Measurements from ENCODE around the gene ABCB1.
"Not testable (repeated sequence)": the region's sequence is repeated elsewhere in the genome, so short reads cannot be mapped to it uniquely, and the experiment has no call there.

ABCB1 gene

GRCh38 chr7:87473192-87473591, 127.5 kb downstream of the ABCB1 start:
- DNase-seq (ENCODE audit: low read depth, low spot score) = no peak

- DNase-seq (ENCODE audit: low read depth, low spot score) = no peak
Measured at GRCh38 chr7:87471473-87471872, 129.2 kb downstream of the ABCB1 start.

GRCh38 chr7:87469204-87469603, 131.5 kb downstream of the ABCB1 start:
- DNase-seq (ENCODE audit: low read depth, low spot score) = not testable (repeated sequence)

GRCh38 chr7:87465534-87465880, 135.2 kb downstream of the ABCB1 start:
- DNase-seq (ENCODE audit: low read depth, low spot score) = not testable (repeated sequence)

- not testable (repeated sequence) for DNase-seq (ENCODE audit: low read depth, low spot score)
Measured at GRCh38 chr7:87464830-87465533, 135.7 kb downstream of the ABCB1 start.

GRCh38 chr7:87463982-87464381, 136.7 kb downstream of the ABCB1 start:
- no peak for DNase-seq (ENCODE audit: low read depth, low spot score)

- DNase-seq (ENCODE audit: low read depth, low spot score) = not testable (repeated sequence)
Measured at GRCh38 chr7:87460444-87460843, 140.2 kb downstream of the ABCB1 start.

DNA sequence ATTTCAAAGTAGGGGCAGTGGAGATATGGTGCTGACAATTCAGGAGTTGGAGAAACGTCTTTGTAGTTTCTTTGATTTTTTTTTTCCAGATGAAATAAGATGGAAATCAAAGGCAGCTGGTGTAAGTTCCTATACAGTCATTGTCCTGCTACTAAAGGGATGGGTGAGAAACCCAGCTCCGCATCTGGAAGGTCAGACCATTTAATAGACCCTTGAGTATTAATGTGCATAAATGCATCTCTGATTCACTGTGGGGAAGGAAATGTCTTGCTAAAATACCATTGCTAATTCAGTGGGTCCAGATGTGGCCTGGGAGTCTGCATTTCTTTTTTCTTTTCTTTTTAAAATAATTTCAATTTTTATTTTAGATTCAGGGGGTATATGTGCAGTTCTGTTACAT, 140.7 kb downstream of the ABCB1 start:
- DNase-seq (ENCODE audit: low read depth, low spot score) = no peak

DNA sequence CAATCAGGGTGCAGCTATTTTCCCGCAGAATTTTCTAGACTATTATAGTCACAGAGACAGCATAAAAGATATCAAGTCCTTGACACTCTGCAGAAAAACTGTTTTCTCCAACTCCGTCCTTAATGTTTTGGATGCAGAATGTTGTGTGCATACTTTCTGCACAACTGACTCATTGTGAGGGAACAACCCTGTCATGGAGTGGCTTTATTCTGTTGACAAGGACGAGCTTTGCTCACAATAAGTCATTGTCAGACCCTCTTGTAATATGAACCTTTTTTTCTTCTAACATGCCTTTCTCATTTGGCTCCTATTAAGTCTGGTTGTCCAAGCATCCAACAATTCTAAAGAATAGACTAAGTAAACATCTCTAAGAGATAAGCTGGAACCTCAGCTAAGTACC, 142.5 kb downstream of the ABCB1 start:
- DNase-seq (ENCODE audit: low read depth, low spot score) = no peak

GRCh38 chr7:87456247-87456646, 144.4 kb downstream of the ABCB1 start:
- no peak for DNase-seq (ENCODE audit: low read depth, low spot score)

Data from brain pericyte (primary cell).